Astrocyte of the spinal cord (primary cell): ENCODE measurements around the gene C1QTNF5.

Experiments used
- DNase-seq: peaks from one replicate; pipeline ENCODE4 v3.0.0; 2011; ENCODE audit warnings: low read depth, low spot score
- H3K4me3 ChIP-seq: 2 replicates; pipeline ENCODE4 v1.5.1; 2011; ENCODE audit warnings: low read depth, mild to moderate bottlenecking, low read length, moderate library complexity
- in situ Hi-C: cut with HindIII; loops from 2 replicates; pipeline ENCODE4 v1.10.0; 2017; ENCODE audit warnings: low sequenced_read_pairs
- TF ChIP-seq, protein P1 (sequence below): IDR thresholded peaks from 2 replicates; pipeline ENCODE4 v1.5.1; 2012; ENCODE audit warnings: low read depth, mild to moderate bottlenecking, low read length, inconsistent platforms

The C1QTNF5 gene

DNA sequence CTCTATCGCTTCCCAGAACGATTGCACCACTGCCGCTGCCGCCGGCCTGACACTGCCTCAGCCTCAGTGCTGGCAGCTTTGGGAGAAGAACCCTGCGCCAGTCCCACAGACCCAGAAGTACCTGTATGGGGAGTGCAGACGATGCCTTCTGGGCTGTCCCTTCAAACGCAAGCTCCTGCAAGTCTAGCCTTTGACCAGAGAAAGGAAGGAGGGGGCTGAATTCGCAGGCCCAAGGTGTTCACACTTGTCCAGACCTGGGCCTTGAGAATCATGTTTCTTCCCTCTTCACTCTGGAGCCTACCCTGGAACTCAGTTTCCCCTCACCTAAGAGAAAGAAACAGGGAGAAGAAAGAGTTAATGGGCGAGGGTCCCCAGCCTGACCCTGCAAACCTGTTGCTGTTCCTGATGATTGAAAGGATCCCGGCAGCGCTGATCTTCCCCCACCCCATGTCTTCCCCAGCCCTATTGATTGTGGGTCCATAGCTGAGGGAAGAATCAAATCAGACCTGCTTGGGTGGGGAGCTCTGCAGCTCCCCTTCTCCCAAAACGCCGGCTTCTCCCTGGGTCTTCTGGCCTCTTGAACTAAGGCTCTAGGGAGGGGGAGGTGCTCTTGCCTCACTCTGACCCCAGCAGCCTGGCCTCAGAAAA, 23.0 kb downstream of the C1QTNF5 start:
- DNase-seq: no peak
- TF ChIP-seq, protein P1, sequence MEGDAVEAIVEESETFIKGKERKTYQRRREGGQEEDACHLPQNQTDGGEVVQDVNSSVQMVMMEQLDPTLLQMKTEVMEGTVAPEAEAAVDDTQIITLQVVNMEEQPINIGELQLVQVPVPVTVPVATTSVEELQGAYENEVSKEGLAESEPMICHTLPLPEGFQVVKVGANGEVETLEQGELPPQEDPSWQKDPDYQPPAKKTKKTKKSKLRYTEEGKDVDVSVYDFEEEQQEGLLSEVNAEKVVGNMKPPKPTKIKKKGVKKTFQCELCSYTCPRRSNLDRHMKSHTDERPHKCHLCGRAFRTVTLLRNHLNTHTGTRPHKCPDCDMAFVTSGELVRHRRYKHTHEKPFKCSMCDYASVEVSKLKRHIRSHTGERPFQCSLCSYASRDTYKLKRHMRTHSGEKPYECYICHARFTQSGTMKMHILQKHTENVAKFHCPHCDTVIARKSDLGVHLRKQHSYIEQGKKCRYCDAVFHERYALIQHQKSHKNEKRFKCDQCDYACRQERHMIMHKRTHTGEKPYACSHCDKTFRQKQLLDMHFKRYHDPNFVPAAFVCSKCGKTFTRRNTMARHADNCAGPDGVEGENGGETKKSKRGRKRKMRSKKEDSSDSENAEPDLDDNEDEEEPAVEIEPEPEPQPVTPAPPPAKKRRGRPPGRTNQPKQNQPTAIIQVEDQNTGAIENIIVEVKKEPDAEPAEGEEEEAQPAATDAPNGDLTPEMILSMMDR: no peak
- in situ Hi-C loops: no loop called here
- H3K4me3 ChIP-seq: no peak overlapping the region

- TF ChIP-seq, protein P1: no peak
- in situ Hi-C loops: no loop called here
- peak; percentile 43 for DNase-seq
- H3K4me3 ChIP-seq: peak within 1 kb of the TSS; percentile 55
These were observed 23.7 kb downstream of the C1QTNF5 start, which contains the start of gene MCAM for GRCh38 chr11:119316729-119317591. TSS of gene MCAM (minus strand) at chr11:119317130. CDS start at chr11:119317101, 29 bp downstream.

GRCh38 chr11:119316016-119316728, 24.5 kb downstream of the C1QTNF5 start:
- in situ Hi-C loops: no loop called here
- DNase-seq: peak; percentile 31
- TF ChIP-seq, protein P1: no peak
- peak overlapping the region; percentile 55 for H3K4me3 ChIP-seq

DNA sequence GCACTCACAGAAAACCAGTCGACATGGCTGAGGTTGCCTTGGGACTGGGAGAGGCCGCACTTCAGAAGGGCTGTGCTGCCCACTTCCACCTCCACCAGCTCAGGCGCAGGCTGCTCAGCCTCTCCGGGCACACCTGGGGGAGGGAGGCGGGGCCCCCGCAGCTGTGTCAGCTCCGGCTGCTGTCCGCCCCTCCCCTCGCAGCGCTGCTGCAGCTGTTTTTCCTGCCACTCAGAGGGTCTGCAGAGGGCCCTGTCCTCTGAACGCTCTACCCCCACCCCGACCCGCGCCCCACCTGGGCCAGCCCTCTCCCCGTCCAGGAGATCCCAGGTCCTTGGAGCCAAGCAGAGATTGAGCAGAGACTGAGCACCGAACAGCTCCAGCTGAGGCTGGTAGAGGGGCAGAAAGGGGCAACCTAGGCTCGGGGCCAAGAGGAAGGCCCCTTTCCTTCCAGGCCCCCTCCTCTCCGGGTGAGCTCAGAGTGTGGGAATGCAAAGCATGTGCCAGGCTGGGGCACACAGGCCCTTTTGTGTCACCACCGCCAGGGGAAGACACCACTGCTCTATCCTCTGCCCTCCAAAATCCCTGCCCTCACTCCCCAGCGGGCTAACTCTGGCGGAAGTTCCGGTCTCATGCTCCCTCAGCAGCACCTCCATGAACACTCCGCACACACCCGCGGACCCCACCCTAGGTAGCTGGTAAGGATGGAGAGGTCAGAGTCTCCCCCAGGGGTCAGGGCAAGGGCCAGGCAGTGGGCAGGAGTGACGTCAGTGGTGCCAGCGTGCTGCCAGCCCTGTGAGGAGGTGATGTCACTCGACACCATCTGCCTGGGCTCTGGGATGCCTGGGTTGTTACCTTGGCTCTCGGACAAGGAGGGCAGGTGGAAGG, 25.3 kb downstream of the C1QTNF5 start:
- DNase-seq: no peak
- TF ChIP-seq, protein P1: no peak
- in situ Hi-C loops: no loop called here
- H3K4me3 ChIP-seq: peak overlapping the region; percentile 55

GRCh38 chr11:119314726-119315125, 26.0 kb downstream of the C1QTNF5 start:
- H3K4me3 ChIP-seq: no peak overlapping the region
- TF ChIP-seq, protein P1: no peak
- in situ Hi-C loops: no loop called here
- DNase-seq: no peak
